ENCODE data around the gene ZNF439. TPM values are rescaled to one million over a fixed set of nuclear protein-coding genes. Genes with fewer than 3 reads are reported as not detected.

The ZNF439 gene
- total and polyA plus RNA-seq, 2 of the 13 experiments (the other 11 are each of a cell fraction or from before 2014, with no cell fraction given), result 2.9 to 4.9 TPM

DNA sequence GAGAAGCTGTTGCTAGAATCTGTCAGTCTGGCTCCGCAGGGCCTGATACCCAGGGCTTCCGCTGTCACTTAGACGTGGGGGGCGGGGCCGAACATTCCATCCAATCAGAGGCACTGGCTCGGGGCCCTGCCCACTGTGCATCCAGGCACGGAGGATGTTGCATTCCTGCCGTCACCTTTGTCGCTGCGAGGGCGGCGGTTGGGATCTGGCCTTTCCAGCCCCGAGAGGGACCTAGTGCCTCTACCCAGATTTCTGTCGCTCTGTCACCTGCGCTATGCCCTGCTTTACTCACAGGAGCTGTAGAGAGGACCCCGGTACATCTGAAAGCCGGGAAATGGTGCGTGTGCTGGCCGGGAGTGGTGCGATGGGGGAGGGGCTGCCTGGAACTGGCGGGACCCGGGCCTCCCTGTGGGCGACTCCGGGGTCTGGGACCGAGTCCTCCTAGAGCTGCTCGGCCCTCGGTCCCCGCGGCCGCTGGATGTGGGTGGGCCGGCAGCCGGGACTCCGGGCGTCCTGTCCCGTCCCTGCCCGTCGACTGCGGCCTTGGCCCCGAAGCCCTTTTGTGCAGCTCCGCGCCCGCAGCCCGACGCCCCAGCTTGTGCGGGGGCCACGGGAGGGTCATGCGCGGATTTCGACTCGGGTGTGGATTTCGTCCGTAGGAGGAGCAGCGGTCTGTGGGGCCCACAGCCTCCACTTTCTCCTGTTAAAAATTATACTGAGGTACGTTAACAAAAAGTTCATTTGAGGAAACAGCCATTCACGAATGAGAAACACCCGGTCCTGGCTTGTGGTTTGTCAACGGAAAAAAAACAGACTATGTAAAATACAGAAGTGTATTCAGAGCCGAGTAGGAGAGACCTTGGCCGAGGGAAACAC lies at the start of gene ZNF439 (continued):
- 0 out of 2 replicates have a peak, but pooled peaks have one; percentile 60 for TF ChIP-seq ZBTB10 (CRISPR knock-in tag; IDR thresholded peaks at IDR 0.05; ENCODE audit: borderline replicate concordance)
- no peak for TF ChIP-seq REL (CRISPR knock-in tag; conservative IDR thresholded peaks at IDR 0.05)
- TF ChIP-seq ATRX (CRISPR knock-in tag; IDR thresholded peaks at IDR 0.05; ENCODE audit: borderline replicate concordance), result no peak
- no peak; the same call in 1 of the 2 replicates for TF ChIP-seq KDM5B (CRISPR knock-in tag; IDR thresholded peaks at IDR 0.05; ENCODE audit: borderline replicate concordance)
- no peak for TF ChIP-seq SP140L (CRISPR knock-in tag; IDR thresholded peaks at IDR 0.05; ENCODE audit: borderline replicate concordance)
- TF ChIP-seq ZNF33A (CRISPR knock-in tag; IDR thresholded peaks at IDR 0.05; ENCODE audit: borderline replicate concordance), result no peak
- TF ChIP-seq STAT6 (CRISPR knock-in tag; IDR thresholded peaks at IDR 0.05; ENCODE audit: borderline replicate concordance), result no peak
- TF ChIP-seq TRAFD1 (CRISPR knock-in tag; IDR thresholded peaks at IDR 0.05; ENCODE audit: borderline replicate concordance), result no peak
- no peak for TF ChIP-seq HOXA7 (CRISPR knock-in tag; IDR thresholded peaks at IDR 0.05)
- no peak for TF ChIP-seq ISX (CRISPR knock-in tag; conservative IDR thresholded peaks at IDR 0.05)
- no peak for TF ChIP-seq ZNF644 (CRISPR knock-in tag; IDR thresholded peaks at IDR 0.05; ENCODE audit: low read depth)
- no peak for TF ChIP-seq ELF4 (CRISPR knock-in tag; IDR thresholded peaks at IDR 0.05; ENCODE audit: borderline replicate concordance)
- TF ChIP-seq HDAC2 (CRISPR knock-in tag; IDR thresholded peaks at IDR 0.05), result peak; percentile 59
- TF ChIP-seq ZNF790 (CRISPR knock-in tag; IDR thresholded peaks at IDR 0.05; ENCODE audit: borderline replicate concordance), result no peak
- TF ChIP-seq ATF1 (CRISPR knock-in tag; IDR thresholded peaks at IDR 0.05), result 0 out of 2 replicates have a peak, but pooled peaks have one; percentile 0
- TF ChIP-seq, protein P1, sequence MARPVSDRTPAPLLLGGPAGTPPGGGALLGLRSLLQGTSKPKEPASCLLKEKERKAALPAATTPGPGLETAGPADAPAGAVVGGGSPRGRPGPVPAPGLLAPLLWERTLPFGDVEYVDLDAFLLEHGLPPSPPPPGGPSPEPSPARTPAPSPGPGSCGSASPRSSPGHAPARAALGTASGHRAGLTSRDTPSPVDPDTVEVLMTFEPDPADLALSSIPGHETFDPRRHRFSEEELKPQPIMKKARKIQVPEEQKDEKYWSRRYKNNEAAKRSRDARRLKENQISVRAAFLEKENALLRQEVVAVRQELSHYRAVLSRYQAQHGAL (CRISPR knock-in tag; IDR thresholded peaks at IDR 0.05; ENCODE audit: not compliant biosample characterization), result no peak
- TF ChIP-seq NFE2L1 (CRISPR knock-in tag; IDR thresholded peaks at IDR 0.05; ENCODE audit: borderline replicate concordance), result no peak
- TF ChIP-seq ZNF329 (CRISPR knock-in tag; IDR thresholded peaks at IDR 0.05; ENCODE audit: low read depth), result no peak
- TF ChIP-seq ELF3 (CRISPR knock-in tag; IDR thresholded peaks at IDR 0.05), result peak; percentile 48; the same call in 1 of the 2 replicates
- no peak for TF ChIP-seq ZNF264 (CRISPR knock-in tag; IDR thresholded peaks at IDR 0.05)
